Measurements from ENCODE around the gene GLO1. TPM values are rescaled to one million over a fixed set of nuclear protein-coding genes. Genes with fewer than 3 reads are reported as not detected.

The GLO1 gene
- total and polyA plus RNA-seq, 9 of the 15 experiments (the other 6 are each of a cell fraction or from before 2014, with no cell fraction given), result 155 to 331 (median 203) TPM

- peak; percentile 31; the same call in 1 of the 2 replicates for TF ChIP-seq ARID1B (IDR thresholded peaks at IDR 0.05)
- TF ChIP-seq LEF1 (IDR thresholded peaks at IDR 0.05), result peak; percentile 39; the same call in 1 of the 2 replicates
- TF ChIP-seq GATA2 (CRISPR knock-in tag; IDR thresholded peaks at IDR 0.05), result 0 out of 2 replicates have a peak, but pooled peaks have one; percentile 17
- peak; percentile 89 for TF ChIP-seq TRIM28 (IDR thresholded peaks at IDR 0.05)
- peak; percentile 84 to 93 for TF ChIP-seq TRIM24 (IDR thresholded peaks at IDR 0.05)
These were observed 3.2 kb downstream of the GLO1 start (continued) for GRCh38 chr6:38699702-38700101.

GRCh38 chr6:38697846-38698245 lies 5.1 kb downstream of the GLO1 start:
- WGBS (ENCODE audit: insufficient coverage, low coverage, missing lambda C conversion rate), result 42% methylated on average over 3 of the region's 3 CpGs
- peaks cover 17% of the 10 kb centered on the region for H3K9me3 ChIP-seq (replicated peaks; ENCODE audit: control insufficient read depth, insufficient read depth, low read depth, low read length)
- no peak overlapping the region for H2AFZ ChIP-seq (ENCODE audit: low read depth, low read length)
- BruUV-seq (replicated peaks), result no TSS peak
- H3K79me2 ChIP-seq (ENCODE audit: control insufficient read depth, insufficient read depth, low read length), result peaks cover 91% of the 10 kb centered on the region
- DNase-seq (ENCODE audit: extremely low read depth in 1 of 4, low spot score in 3 of 4) (no peak), ATAC-seq (no peak), FAIRE-seq (no peak)
- H3K4me2 ChIP-seq (ENCODE audit: insufficient read depth, low read length), result no peak overlapping the region
- no peaks in the 10 kb centered on the region for H3K27me3 ChIP-seq (ENCODE audit: control insufficient read depth in 2 of 2, insufficient read depth in 2 of 2, low read length in 2 of 2)
- peaks cover 10 to 14% of the 10 kb centered on the region in 2 experiments for H3K4me1 ChIP-seq (replicated peaks in 1 of 2; ENCODE audit: control insufficient read depth in 2 of 2, insufficient read depth in 2 of 2, low read length in 2 of 2)
- H3K9me1 ChIP-seq (ENCODE audit: control insufficient read depth, insufficient read depth, low read length), result no peaks in the 10 kb centered on the region
- ChIA-PET POLR2A (no interaction called here), CTCF (ENCODE audit: low intra/inter-chr PET ratio) (no interaction called here)
- H3K4me3 ChIP-seq, result no peak overlapping the region
- no peak overlapping the region for H3K27ac ChIP-seq (ENCODE audit: extremely low read depth, low read depth, low read length)
- in situ Hi-C loops (cut with MboI) (no loop called here), intact Hi-C loops (cut with micrococcal nuclease) (no loop called here)
- peaks cover 42% of the 10 kb centered on the region for H3K36me3 ChIP-seq (ENCODE audit: control insufficient read depth, insufficient read depth, low read length)
- no peak overlapping the region for H3K9ac ChIP-seq (ENCODE audit: insufficient read depth in 1 of 2, low read depth in 2 of 2, low read length in 2 of 2)
- no peak for TF ChIP-seq IFI16 (CRISPR knock-in tag; IDR thresholded peaks at IDR 0.05)
- TF ChIP-seq ADNP (tag; IDR thresholded peaks at IDR 0.05), result no peak
- no peak for TF ChIP-seq ELF4 (CRISPR knock-in tag; IDR thresholded peaks at IDR 0.05)
- no peaks in the 10 kb centered on the region for H4K20me1 ChIP-seq (replicated peaks; ENCODE audit: control insufficient read depth, insufficient read depth, low read length)
